Middle frontal gyrus (tissue), 1 donor: ENCODE measurements around the gene DGKA.

Experiments used
- DNase-seq: peaks from one replicate; pipeline ENCODE4 v3.0.0-alpha.2; 2015; ENCODE audit warnings: low spot score; ENCODE audit errors: extremely low spot score

Gene DGKA

GRCh38 chr12:55931317-55931779, 386 bp downstream of the DGKA start:
- no peak for DNase-seq

GRCh38 chr12:55931780-55932550, 1.0 kb downstream of the DGKA start:
- DNase-seq: no peak

GRCh38 chr12:55932551-55932910, 1.6 kb downstream of the DGKA start:
- no peak for DNase-seq

- no peak for DNase-seq
These were observed 2.3 kb downstream of the DGKA start for GRCh38 chr12:55933169-55933798.

- DNase-seq: no peak
These were observed 3.1 kb downstream of the DGKA start for GRCh38 chr12:55933799-55934742.

- no peak for DNase-seq
These were observed 3.8 kb downstream of the DGKA start for GRCh38 chr12:55934773-55935172.

GRCh38 chr12:55935738-55936151, 4.8 kb downstream of the DGKA start:
- DNase-seq: no peak

GRCh38 chr12:55937981-55938380, 7.0 kb downstream of the DGKA start:
- DNase-seq: no peak

GRCh38 chr12:55938826-55939501, 8.0 kb downstream of the DGKA start:
- DNase-seq: no peak

GRCh38 chr12:55940065-55940732, 9.2 kb downstream of the DGKA start:
- peak; percentile 74 for DNase-seq

GRCh38 chr12:55942055-55942454, 11.1 kb downstream of the DGKA start:
- no peak for DNase-seq

- DNase-seq: no peak
These were observed 11.7 kb downstream of the DGKA start for GRCh38 chr12:55942577-55943136.

- DNase-seq: no peak
These were observed 15.6 kb downstream of the DGKA start for GRCh38 chr12:55946553-55946952.

- DNase-seq: no peak
These were observed 24.4 kb downstream of the DGKA start for GRCh38 chr12:55955344-55955743.

GRCh38 chr12:55955800-55956508, 25.0 kb downstream of the DGKA start:
- DNase-seq: no peak

- no peak for DNase-seq
These were observed 26.3 kb downstream of the DGKA start for GRCh38 chr12:55957106-55957859.

GRCh38 chr12:55963760-55964159, 32.8 kb downstream of the DGKA start:
- DNase-seq: no peak

- DNase-seq: no peak
These were observed 34.3 kb downstream of the DGKA start for GRCh38 chr12:55965240-55965639.

- DNase-seq: no peak
These were observed 35.0 kb downstream of the DGKA start, which contains the start of gene PMEL for GRCh38 chr12:55965941-55966407. PMEL (minus strand) TSS chr12:55966042; CDS start chr12:55966011, 31 bp downstream.
